Adipose tissue (tissue), 3 donors: Measurements from ENCODE around the gene TRIM39. TPM values are rescaled to one million over a fixed set of nuclear protein-coding genes. Genes with fewer than 3 reads are reported as not detected.
"Not testable (repeated sequence)": the region's sequence is repeated elsewhere in the genome, so short reads cannot be mapped to it uniquely, and the experiment has no call there.

ENCODE experiments used
- H3K27ac ChIP-seq: one replicate; pipeline ENCODE4 v1.5.1; 2013; ENCODE audit warnings: low read depth, low read length
- WGBS, 3 donors: extraction: QIAGEN DNeasy Blood & Tissue Kit; methylation state at CpG; one replicate each; pipeline ENCODE4 v1.1.7; 2013; 5-methylcytosine and 5-hydroxymethylcytosine counted together
- polyA plus RNA-seq, 3 donors: library from polyadenylated mRNA; stranded (reverse); fragments of 200-250 nt; gene quantifications; one replicate each; pipeline ENCODE4 v1.2.3, GENCODE V29; 2013
- donor health status: healthy with polysubstance abuse.
- donor health status: Bipolar disorder and iron deficiency.
- donor health status: healthy.

The TRIM39 gene
- polyA plus RNA-seq, 3 donors, result 7.2 to 9.6 (median 9.5) TPM

GRCh38 chr6:30355281-30355680 lies 28.6 kb downstream of the TRIM39 start:
- 69 to 74% (median 69%) methylated on average over 4 of the region's 4 CpGs for whole genome bisulfite sequencing, 3 donors
- no peak overlapping the region for H3K27ac ChIP-seq

- no peak overlapping the region for H3K27ac ChIP-seq
- 65 to 85% (median 79%) methylated on average over 1 of the region's 1 CpG for WGBS, 3 donors
Measured at GRCh38 chr6:30356536-30356935, 29.8 kb downstream of the TRIM39 start.

- H3K27ac ChIP-seq, result no peak overlapping the region
- WGBS, 3 donors, result 3 to 4% (median 4%) methylated on average over 40 of the region's 40 CpGs
Measured at GRCh38 chr6:30357678-30358540, 31.2 kb downstream of the TRIM39 start.

DNA sequence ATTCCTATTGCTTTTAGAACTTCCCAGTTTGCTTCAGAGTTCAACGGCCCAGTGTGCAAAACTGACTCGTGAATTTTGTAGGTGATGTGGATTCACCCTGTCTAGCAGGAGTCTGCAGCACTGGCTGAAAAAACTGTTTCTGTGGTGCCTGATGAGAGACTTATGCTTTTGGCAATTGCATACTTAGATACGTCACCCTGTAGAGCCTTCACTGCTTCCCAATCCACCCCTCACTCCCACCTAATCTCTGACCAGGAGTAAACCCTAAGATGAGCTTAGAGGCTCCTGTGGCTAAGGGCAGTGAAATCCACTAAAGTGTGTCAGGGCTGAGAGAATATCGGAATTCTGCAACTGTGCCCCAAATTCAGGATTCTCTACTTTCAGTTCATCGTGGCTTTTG lies 32.5 kb downstream of the TRIM39 start:
- no peak overlapping the region for H3K27ac ChIP-seq
- 55 to 68% (median 58%) methylated on average over 5 of the region's 5 CpGs for WGBS, 3 donors

- no peak overlapping the region for H3K27ac ChIP-seq
- 49 to 50% (median 50%) methylated on average over 13 of the region's 13 CpGs for WGBS, 3 donors
Measured at GRCh38 chr6:30360139-30360538, 33.4 kb downstream of the TRIM39 start.

- H3K27ac ChIP-seq, result no peak overlapping the region
- 66 to 87% (median 86%) methylated on average over 2 of the region's 2 CpGs for WGBS, 3 donors
Measured at GRCh38 chr6:30361661-30362060, 34.9 kb downstream of the TRIM39 start.

DNA sequence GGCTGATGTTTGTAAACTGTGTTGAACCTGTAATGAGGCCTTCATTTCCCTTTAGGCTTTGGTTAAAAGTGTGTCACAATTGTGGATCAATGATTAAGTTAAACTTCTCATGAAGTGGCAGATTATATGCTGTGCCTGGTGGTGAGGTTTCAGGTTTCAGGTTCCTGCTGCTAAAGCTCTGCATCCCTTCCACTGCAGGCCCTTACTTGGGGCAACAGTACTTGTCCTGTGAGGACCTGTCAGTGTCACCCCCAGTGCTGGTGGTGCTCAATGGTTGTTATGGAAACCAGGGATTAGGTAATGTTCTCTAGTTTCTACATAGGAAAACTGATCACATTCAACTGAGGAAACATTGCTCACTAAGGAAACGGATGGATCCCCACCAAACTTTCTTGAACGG lies 36.7 kb downstream of the TRIM39 start:
- H3K27ac ChIP-seq, result no peak overlapping the region
- WGBS, 3 donors, result 65 to 85% (median 67%) methylated on average over 2 of the region's 2 CpGs

DNA sequence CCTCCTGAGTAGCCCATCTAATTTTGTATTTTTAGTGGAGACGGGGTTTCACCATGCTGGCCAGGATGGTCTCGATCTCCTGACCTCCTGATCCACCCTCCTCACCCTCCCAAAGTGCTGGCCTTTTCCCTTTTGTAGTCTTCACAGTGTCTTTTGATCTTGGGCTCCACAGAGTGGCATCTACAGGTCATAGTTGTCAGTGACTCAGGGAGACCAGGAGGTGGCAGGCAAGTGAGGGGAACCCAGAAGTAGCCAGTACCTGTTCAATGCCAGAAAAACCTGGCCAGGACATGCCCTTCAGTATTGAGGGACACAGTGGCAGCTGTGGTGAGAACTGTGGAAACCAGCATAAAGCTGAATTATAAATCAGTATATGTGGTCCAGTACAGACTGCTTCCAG lies 37.9 kb downstream of the TRIM39 start:
- 75 to 88% (median 85%) methylated on average over 2 of the region's 2 CpGs for WGBS, 3 donors

GRCh38 chr6:30369280-30369679 lies 42.6 kb downstream of the TRIM39 start:
- not testable (repeated sequence) for H3K27ac ChIP-seq
- 19 to 44% (median 33%) methylated on average over 1 of the region's 1 CpG for WGBS, 3 donors

More for the DNA sequence above, 37.9 kb downstream of the TRIM39 start:
- no peak overlapping the region for H3K27ac ChIP-seq

DNA sequence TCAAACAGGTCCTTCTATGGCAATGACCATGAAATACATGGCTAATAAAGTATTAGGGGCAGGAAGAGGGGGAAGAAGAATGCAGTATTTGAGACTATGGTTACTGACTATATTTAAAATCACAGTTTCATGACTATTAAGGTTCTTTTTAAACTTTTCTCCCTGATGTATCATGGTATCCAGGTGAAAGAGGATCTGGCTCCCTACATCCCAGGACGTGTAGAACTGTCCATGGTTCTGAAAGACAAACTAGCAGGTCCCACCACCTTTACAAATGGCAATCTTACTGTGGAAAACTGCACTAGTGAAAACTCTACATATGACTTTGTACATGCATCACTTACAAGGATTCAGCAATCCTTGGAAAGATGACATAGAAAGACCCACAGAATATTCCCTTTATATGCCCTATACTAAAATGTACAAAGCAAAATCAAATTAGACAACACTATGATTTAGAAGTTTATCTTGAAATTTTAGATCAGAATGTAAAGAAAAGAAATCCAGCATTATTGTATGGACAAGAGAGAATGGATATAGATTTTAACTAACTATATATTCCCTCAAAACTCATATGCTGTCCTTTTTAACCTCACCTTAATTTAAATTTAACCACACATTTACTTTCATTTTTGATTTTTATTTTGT lies 51.7 kb downstream of the TRIM39 start:
- WGBS, 3 donors, result 0 to 3% (median 2%) methylated on average over 1 of the region's 1 CpG

DNA sequence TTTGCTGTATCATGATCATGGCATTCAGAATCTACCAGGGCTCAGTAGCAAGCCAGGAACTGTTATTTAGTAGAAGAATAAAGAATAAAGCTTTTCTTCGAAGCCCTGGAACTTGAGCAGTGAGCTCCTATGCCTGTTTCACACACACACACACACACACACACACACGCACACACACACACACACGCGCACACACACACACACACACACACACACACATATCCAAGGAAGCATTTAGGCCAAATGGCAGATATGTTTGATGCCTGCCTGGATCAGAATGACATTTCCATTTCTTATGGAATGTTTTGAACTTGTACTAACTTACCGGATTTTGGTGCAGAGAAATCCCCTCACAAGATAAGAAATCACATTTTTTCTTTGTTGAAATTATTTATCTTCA lies 53.7 kb downstream of the TRIM39 start:
- WGBS, 3 donors, result 46 to 73% (median 67%) methylated on average over 3 to 5 of the region's 5 CpGs
- no peak overlapping the region for H3K27ac ChIP-seq

More for the DNA sequence above, 51.7 kb downstream of the TRIM39 start:
- no peak overlapping the region for H3K27ac ChIP-seq

DNA sequence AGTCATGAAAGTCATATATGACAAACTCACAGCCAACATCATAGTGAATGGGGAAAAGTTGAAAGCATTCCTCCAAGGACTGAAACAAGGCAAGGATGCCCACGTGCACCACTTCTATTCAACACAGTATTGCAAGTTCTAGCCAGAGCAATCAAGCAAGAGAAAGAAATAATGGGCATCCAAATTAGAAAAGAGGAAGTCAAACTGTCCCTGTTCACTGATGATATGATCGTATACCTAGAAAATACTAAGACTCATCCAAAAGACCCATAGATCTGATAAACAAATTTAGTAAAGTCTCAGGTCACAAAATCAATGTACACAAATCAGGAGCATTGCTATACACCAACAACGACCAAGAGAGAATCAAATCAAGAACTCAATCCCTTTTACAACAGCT lies 59.4 kb downstream of the TRIM39 start:
- WGBS, 3 donors, result 35 to 46% (median 39%) methylated on average over 3 of the region's 3 CpGs
- no peak overlapping the region for H3K27ac ChIP-seq

DNA sequence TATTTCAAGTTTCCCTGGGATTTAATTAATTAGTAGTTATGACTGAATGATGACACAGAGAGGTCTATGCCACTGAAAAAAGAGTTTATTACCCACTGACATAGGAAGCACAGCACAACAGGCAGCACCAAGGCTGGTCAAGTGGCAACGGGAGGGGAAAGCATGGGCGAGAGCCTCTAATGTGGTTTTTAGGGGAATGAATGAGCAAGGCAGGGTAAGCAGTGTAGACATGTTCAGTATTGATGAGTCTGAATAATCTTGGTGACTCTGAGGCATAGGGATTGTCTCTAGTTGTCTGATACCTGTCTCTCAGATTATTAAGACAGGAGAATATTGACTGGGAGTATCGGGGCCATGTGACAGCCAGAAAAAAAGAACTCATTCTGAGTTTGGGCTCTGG lies 64.5 kb downstream of the TRIM39 start:
- no peak overlapping the region for H3K27ac ChIP-seq
- 59 to 60% (median 60%) methylated on average over 3 of the region's 3 CpGs for WGBS, 3 donors

Other genes with a start within 250 kb of the TRIM39 start
- gene TRIM31, start 213.8 kb upstream of the TRIM39 start, polyA plus RNA-seq, result 1 to 10 TPM in 1 of 3 donors, under 1 TPM in 1, not detected in 1; 0.21 to 1.2 TPM
- not detected for gene TRIM40, start 190.8 kb upstream of the TRIM39 start, polyA plus RNA-seq
- gene TRIM10, start 165.7 kb upstream of the TRIM39 start, polyA plus RNA-seq, result not detected
- gene TRIM15, start 163.4 kb upstream of the TRIM39 start, polyA plus RNA-seq, result not detected
- gene TRIM26, start 113.5 kb upstream of the TRIM39 start, polyA plus RNA-seq, result 10 to 100 TPM; 12.9 to 30.8 (median 22.6) TPM
- gene RPP21, start 18.2 kb downstream of the TRIM39 start, polyA plus RNA-seq, result 10 to 100 TPM; 64.3 to 86.6 (median 72.7) TPM
- 100 to 1,000 TPM; 197 to 466 (median 363) TPM for gene HLA-E, start 162.6 kb downstream of the TRIM39 start, polyA plus RNA-seq
- 10 to 100 TPM; 38.2 to 84.1 (median 47.2) TPM for gene GNL1, start 229.6 kb downstream of the TRIM39 start, polyA plus RNA-seq
- gene PRR3, start 230.4 kb downstream of the TRIM39 start, polyA plus RNA-seq, result 1 to 10 TPM; 4.0 to 6.2 (median 5.3) TPM
- 10 to 100 TPM; 18.3 to 46.5 (median 24.6) TPM for gene ABCF1, start 244.5 kb downstream of the TRIM39 start, polyA plus RNA-seq